ENCODE data around the gene UCKL1. TPM values are rescaled to one million over a fixed set of nuclear protein-coding genes. Genes with fewer than 3 reads are reported as not detected.

Gene UCKL1
- total RNA-seq, 2 experiments from 2014 or later = 25.6 to 42.6 TPM

GRCh38 chr20:63895952-63896263, 60.3 kb downstream of the UCKL1 start:
- no TSS peak for BruUV-seq (replicated peaks)
- Histone ChIP-seq H3K27ac (ENCODE audit: low read depth, low read length, poor library complexity, severe bottlenecking) (peak overlapping the region; percentile 75), H3K79me2 (ENCODE audit: insufficient read depth, low read depth, low read length) (peaks cover 44% of the 10 kb centered on the region), H4K20me1 (ENCODE audit: insufficient read depth, low read length) (peaks cover 14% of the 10 kb centered on the region), H3K9me3 (ENCODE audit: low read length) (no peaks in the 10 kb centered on the region), H3K9me2 (ENCODE audit: insufficient read depth, low read length) (no peaks in the 10 kb centered on the region), H3K4me1 (ENCODE audit: insufficient read depth, low read length, poor library complexity, severe bottlenecking) (peaks cover 11% of the 10 kb centered on the region), H3K4me2 (ENCODE audit: low read length) (peak overlapping the region; percentile 88), H2AFZ (ENCODE audit: low read length) (no peak overlapping the region; the same call in 1 of the 2 replicates), H3K4me3 (ENCODE audit: low read depth, low read length, poor library complexity, severe bottlenecking) (peak overlapping the region; percentile 84), H3K36me3 (ENCODE audit: insufficient read depth, low read length) (peaks cover 22% of the 10 kb centered on the region; the same call in 1 of the 2 replicates)
- peak; percentile 23 for DNase-seq (ENCODE audit: low spot score)
- TF ChIP-seq CTCF (conservative IDR thresholded peaks at IDR 0.05; ENCODE audit: low read length) (no peak), EZH2phosphoT487 (IDR thresholded peaks at IDR 0.05; ENCODE audit: borderline replicate concordance, low read depth, low read length) (no peak)
- ChIA-PET POLR2A (interaction anchor here (0.9 to 1.3 kb wide), 2 partner anchors 15 to 85 kb away, joined by 3 read pairs; partner anchors contain the start of gene PRPF6), CTCF (ENCODE audit: unreplicated experiment) (interaction anchor here (0.5 kb wide), 1 partner anchor 1130 kb away, joined by 3 read pairs; no protein-coding TSS in a partner anchor)
- intact Hi-C loops (cut with micrococcal nuclease; ENCODE audit: unreplicated experiment) = loop anchor here (2.0 to 5.0 kb wide), 2 partner anchors 31 to 359 kb away; partner anchors contain the start of genes PTK6 and TPD52L2

DNA sequence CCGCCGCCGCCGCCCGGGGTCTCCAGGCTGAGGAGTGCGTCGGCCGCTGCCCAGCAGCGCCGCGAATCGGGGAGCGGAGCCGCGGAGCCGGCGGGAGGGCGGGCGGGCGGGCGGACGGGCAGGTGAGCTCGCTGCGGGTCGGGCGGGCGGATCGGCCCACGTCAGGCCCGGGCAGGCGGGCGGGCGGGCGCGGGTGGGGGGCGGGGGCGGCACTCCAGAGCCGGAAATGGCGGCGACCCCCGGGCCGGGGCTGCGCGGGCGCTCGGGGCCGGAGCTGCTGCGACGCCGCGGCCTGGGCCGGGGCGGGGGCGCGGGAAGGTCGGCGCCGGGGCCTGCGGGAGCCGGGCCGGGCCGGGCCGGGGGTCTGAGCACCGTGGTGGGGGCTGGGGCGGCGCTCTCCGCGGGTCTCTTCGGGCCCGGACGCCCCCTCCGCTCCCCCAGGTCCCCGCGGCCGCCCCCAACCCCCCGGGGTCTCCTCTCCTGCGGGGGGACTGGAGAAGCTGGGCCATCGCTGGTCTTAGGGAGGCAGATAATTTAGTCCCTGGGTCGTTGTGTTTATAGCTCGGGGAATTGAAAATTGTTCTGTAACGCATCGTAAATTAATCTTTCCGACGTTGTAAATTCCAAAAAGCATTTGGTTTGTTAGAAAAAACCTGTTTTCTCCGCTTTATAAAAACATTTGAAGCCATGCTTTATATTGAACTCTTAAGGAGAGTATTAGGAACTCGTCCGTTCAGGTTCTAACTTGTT, 60.8 kb downstream of the UCKL1 start:
- ChIA-PET CTCF (ENCODE audit: unreplicated experiment) (no interaction called here), POLR2A (interaction anchor here (0.6 to 1.3 kb wide), 3 partner anchors 16 to 85 kb away, joined by 3 to 4 read pairs (median 3); partner anchors contain the start of gene PRPF6)
- no TSS peak for BruUV-seq (replicated peaks)
- Histone ChIP-seq H3K27ac (ENCODE audit: low read depth, low read length, poor library complexity, severe bottlenecking) (peak overlapping the region; percentile 75), H4K20me1 (ENCODE audit: insufficient read depth, low read length) (peaks cover 14% of the 10 kb centered on the region), H3K4me2 (ENCODE audit: low read length) (peak overlapping the region; percentile 88), H3K9me3 (ENCODE audit: low read length) (no peaks in the 10 kb centered on the region), H3K9me2 (ENCODE audit: insufficient read depth, low read length) (no peaks in the 10 kb centered on the region), H3K36me3 (ENCODE audit: insufficient read depth, low read length) (peaks cover 23% of the 10 kb centered on the region; the same call in 1 of the 2 replicates), H3K4me1 (ENCODE audit: insufficient read depth, low read length, poor library complexity, severe bottlenecking) (peaks cover 11% of the 10 kb centered on the region), H3K4me3 (ENCODE audit: low read depth, low read length, poor library complexity, severe bottlenecking) (peak overlapping the region; percentile 84), H2AFZ (ENCODE audit: low read length) (no peak overlapping the region; the same call in 1 of the 2 replicates), H3K79me2 (ENCODE audit: insufficient read depth, low read depth, low read length) (peaks cover 40% of the 10 kb centered on the region)
- intact Hi-C loops (cut with micrococcal nuclease; ENCODE audit: unreplicated experiment) = loop anchor here (2.0 to 5.0 kb wide), 2 partner anchors 31 to 358 kb away; partner anchors contain the start of genes PTK6 and TPD52L2
- peak; percentile 22 for DNase-seq (ENCODE audit: low spot score)
- TF ChIP-seq CTCF (conservative IDR thresholded peaks at IDR 0.05; ENCODE audit: low read length) (no peak), EZH2phosphoT487 (IDR thresholded peaks at IDR 0.05; ENCODE audit: borderline replicate concordance, low read depth, low read length) (no peak)

Measured in OCI-LY7 (cell line).